ENCODE measurements around the gene XXYLT1.

DNA sequence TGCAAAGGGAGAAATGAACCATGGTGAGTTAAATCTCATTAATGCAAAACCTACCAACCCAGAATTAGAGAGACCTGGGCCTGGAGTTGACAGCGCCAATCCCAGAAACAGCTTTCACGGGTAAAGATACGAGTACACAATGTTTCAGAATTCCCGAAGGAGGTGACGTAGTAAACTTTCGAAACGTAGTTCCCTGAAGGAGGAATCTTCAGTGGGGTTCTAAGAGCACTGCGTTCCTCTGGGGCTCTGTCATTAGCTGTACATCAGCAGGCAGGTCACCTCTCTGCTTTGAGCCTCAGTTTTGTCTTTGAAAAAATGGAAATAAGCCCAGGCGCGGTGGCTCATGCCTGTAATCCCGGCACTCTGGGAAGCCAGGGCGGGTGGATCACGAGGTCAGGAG is 152.3 kb downstream of the XXYLT1 start:
- no peak for TF ChIP-seq POLR2A (IDR thresholded peaks at IDR 0.05)
- TF ChIP-seq, protein P1, sequence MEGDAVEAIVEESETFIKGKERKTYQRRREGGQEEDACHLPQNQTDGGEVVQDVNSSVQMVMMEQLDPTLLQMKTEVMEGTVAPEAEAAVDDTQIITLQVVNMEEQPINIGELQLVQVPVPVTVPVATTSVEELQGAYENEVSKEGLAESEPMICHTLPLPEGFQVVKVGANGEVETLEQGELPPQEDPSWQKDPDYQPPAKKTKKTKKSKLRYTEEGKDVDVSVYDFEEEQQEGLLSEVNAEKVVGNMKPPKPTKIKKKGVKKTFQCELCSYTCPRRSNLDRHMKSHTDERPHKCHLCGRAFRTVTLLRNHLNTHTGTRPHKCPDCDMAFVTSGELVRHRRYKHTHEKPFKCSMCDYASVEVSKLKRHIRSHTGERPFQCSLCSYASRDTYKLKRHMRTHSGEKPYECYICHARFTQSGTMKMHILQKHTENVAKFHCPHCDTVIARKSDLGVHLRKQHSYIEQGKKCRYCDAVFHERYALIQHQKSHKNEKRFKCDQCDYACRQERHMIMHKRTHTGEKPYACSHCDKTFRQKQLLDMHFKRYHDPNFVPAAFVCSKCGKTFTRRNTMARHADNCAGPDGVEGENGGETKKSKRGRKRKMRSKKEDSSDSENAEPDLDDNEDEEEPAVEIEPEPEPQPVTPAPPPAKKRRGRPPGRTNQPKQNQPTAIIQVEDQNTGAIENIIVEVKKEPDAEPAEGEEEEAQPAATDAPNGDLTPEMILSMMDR (IDR thresholded peaks at IDR 0.05) = no peak
